ENCODE data around the gene HIF1A.

HIF1A gene

GRCh38 chr14:61694830-61695694, at the start of gene HIF1A:
HIF1A (plus strand) TSS chr14:61695513; CDS start chr14:61695805, 292 bp downstream.
- in situ Hi-C loops (cut with MboI; ENCODE audit: low sequenced_read_pairs, unreplicated experiment), result no loop called here
- peak; percentile 95 for DNase-seq (ENCODE audit: low spot score)
- TF ChIP-seq, protein P1, sequence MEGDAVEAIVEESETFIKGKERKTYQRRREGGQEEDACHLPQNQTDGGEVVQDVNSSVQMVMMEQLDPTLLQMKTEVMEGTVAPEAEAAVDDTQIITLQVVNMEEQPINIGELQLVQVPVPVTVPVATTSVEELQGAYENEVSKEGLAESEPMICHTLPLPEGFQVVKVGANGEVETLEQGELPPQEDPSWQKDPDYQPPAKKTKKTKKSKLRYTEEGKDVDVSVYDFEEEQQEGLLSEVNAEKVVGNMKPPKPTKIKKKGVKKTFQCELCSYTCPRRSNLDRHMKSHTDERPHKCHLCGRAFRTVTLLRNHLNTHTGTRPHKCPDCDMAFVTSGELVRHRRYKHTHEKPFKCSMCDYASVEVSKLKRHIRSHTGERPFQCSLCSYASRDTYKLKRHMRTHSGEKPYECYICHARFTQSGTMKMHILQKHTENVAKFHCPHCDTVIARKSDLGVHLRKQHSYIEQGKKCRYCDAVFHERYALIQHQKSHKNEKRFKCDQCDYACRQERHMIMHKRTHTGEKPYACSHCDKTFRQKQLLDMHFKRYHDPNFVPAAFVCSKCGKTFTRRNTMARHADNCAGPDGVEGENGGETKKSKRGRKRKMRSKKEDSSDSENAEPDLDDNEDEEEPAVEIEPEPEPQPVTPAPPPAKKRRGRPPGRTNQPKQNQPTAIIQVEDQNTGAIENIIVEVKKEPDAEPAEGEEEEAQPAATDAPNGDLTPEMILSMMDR (IDR thresholded peaks at IDR 0.05; ENCODE audit: borderline replicate concordance, control extremely low read depth, extremely low read depth, insufficient read depth, missing control alignments), result peak; percentile 15

GRCh38 chr14:61646366-61647116, 48.8 kb upstream of the HIF1A start:
- DNase-seq (ENCODE audit: low spot score), result no peak
- in situ Hi-C loops (cut with MboI; ENCODE audit: low sequenced_read_pairs, unreplicated experiment), result no loop called here
- TF ChIP-seq, protein P1 (IDR thresholded peaks at IDR 0.05; ENCODE audit: borderline replicate concordance, control extremely low read depth, extremely low read depth, insufficient read depth, missing control alignments), result no peak

GRCh38 chr14:61647704-61648103, 47.6 kb upstream of the HIF1A start:
- in situ Hi-C loops (cut with MboI; ENCODE audit: low sequenced_read_pairs, unreplicated experiment), result no loop called here
- TF ChIP-seq, protein P1 (IDR thresholded peaks at IDR 0.05; ENCODE audit: borderline replicate concordance, control extremely low read depth, extremely low read depth, insufficient read depth, missing control alignments), result no peak
- DNase-seq (ENCODE audit: low spot score), result no peak

- TF ChIP-seq, protein P1 (IDR thresholded peaks at IDR 0.05; ENCODE audit: borderline replicate concordance, control extremely low read depth, extremely low read depth, insufficient read depth, missing control alignments), result no peak
- in situ Hi-C loops (cut with MboI; ENCODE audit: low sequenced_read_pairs, unreplicated experiment), result no loop called here
- DNase-seq (ENCODE audit: low spot score), result no peak
These were observed 46.9 kb upstream of the HIF1A start for GRCh38 chr14:61648377-61648776.

GRCh38 chr14:61649283-61649682, 46.0 kb upstream of the HIF1A start:
- in situ Hi-C loops (cut with MboI; ENCODE audit: low sequenced_read_pairs, unreplicated experiment), result no loop called here
- TF ChIP-seq, protein P1 (IDR thresholded peaks at IDR 0.05; ENCODE audit: borderline replicate concordance, control extremely low read depth, extremely low read depth, insufficient read depth, missing control alignments), result no peak

GRCh38 chr14:61651355-61651754, 44.0 kb upstream of the HIF1A start:
- DNase-seq (ENCODE audit: low spot score), result no peak
- TF ChIP-seq, protein P1 (IDR thresholded peaks at IDR 0.05; ENCODE audit: borderline replicate concordance, control extremely low read depth, extremely low read depth, insufficient read depth, missing control alignments), result no peak
- in situ Hi-C loops (cut with MboI; ENCODE audit: low sequenced_read_pairs, unreplicated experiment), result no loop called here

More at GRCh38 chr14:61649283-61649682, 46.0 kb upstream of the HIF1A start:
- no peak for DNase-seq (ENCODE audit: low spot score)

Data from GM13976 (cell line).